ENCODE data around the gene UNC13C.

DNA sequence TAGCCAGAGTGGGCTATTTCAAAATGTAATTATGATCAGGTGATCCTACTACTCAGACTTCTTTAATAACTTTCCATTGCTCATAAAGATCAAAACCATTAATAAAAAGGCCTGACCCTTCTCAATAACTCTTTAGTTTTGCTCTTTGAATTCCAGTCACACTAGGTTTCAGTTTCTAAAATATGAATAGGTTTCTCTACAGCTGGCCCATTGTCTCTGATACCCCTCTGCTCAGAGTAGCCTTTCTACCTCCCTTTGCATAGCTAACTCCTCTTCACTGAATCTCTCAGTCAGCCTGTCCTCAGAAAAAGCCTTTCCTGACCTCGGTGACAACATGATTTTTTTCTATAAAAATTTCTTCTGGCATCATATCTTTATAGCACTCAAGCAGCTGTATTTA, 209.1 kb downstream of the UNC13C start:
- TF ChIP-seq ELF1 (IDR thresholded peaks at IDR 0.05; ENCODE audit: borderline replicate concordance, low read depth) (no peak), POLR2AphosphoS5 (IDR thresholded peaks at IDR 0.05; ENCODE audit: low read depth, low read length) (no peak), EZH2phosphoT487 (IDR thresholded peaks at IDR 0.05; ENCODE audit: borderline replicate concordance) (no peak), POLR2A (IDR thresholded peaks at IDR 0.05; ENCODE audit: borderline replicate concordance, extremely low read depth, insufficient read depth, insufficient read length) (no peak), CBX3 (IDR thresholded peaks at IDR 0.05; ENCODE audit: low read depth) (no peak), ZNF274 (IDR thresholded peaks at IDR 0.05; ENCODE audit: low read depth, low read length) (no peak)
- TF ChIP-seq, protein P1, sequence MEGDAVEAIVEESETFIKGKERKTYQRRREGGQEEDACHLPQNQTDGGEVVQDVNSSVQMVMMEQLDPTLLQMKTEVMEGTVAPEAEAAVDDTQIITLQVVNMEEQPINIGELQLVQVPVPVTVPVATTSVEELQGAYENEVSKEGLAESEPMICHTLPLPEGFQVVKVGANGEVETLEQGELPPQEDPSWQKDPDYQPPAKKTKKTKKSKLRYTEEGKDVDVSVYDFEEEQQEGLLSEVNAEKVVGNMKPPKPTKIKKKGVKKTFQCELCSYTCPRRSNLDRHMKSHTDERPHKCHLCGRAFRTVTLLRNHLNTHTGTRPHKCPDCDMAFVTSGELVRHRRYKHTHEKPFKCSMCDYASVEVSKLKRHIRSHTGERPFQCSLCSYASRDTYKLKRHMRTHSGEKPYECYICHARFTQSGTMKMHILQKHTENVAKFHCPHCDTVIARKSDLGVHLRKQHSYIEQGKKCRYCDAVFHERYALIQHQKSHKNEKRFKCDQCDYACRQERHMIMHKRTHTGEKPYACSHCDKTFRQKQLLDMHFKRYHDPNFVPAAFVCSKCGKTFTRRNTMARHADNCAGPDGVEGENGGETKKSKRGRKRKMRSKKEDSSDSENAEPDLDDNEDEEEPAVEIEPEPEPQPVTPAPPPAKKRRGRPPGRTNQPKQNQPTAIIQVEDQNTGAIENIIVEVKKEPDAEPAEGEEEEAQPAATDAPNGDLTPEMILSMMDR (IDR thresholded peaks at IDR 0.05 in 2 of 3, conservative IDR thresholded peaks at IDR 0.05 in 1 of 3; ENCODE audit: borderline replicate concordance in 1 of 3, insufficient read depth in 1 of 3, low read depth in 2 of 3, low read length in 2 of 3) = no peak
- TF ChIP-seq, protein P2, sequence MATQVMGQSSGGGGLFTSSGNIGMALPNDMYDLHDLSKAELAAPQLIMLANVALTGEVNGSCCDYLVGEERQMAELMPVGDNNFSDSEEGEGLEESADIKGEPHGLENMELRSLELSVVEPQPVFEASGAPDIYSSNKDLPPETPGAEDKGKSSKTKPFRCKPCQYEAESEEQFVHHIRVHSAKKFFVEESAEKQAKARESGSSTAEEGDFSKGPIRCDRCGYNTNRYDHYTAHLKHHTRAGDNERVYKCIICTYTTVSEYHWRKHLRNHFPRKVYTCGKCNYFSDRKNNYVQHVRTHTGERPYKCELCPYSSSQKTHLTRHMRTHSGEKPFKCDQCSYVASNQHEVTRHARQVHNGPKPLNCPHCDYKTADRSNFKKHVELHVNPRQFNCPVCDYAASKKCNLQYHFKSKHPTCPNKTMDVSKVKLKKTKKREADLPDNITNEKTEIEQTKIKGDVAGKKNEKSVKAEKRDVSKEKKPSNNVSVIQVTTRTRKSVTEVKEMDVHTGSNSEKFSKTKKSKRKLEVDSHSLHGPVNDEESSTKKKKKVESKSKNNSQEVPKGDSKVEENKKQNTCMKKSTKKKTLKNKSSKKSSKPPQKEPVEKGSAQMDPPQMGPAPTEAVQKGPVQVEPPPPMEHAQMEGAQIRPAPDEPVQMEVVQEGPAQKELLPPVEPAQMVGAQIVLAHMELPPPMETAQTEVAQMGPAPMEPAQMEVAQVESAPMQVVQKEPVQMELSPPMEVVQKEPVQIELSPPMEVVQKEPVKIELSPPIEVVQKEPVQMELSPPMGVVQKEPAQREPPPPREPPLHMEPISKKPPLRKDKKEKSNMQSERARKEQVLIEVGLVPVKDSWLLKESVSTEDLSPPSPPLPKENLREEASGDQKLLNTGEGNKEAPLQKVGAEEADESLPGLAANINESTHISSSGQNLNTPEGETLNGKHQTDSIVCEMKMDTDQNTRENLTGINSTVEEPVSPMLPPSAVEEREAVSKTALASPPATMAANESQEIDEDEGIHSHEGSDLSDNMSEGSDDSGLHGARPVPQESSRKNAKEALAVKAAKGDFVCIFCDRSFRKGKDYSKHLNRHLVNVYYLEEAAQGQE (IDR thresholded peaks at IDR 0.05; ENCODE audit: low read depth) = no peak

All from HCT116 (cell line).